ENCODE results near the gene ATP5F1C.

DNA sequence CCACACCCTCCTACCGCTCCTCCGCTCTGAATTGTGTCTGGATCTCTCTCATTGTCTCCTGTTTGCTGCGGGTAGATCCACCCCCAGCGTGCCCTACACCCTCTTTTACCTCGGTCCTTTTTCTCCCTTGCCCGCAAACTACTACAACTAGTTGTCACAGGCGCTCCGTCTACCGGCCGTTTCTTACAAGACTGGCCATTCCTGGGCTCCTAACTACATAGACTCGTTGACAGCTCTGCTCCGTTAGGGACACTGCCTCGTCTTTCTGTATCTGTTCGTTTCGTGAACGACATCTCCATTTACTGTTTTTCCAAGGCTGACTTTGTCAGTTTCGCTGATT is 31.1 kb downstream of the ATP5F1C start:
- TF ChIP-seq YY1 (IDR thresholded peaks at IDR 0.05; ENCODE audit: extremely low read depth, insufficient replicate concordance, low read depth, low read length) = peak; percentile 3
- TF ChIP-seq EZH2 (IDR thresholded peaks at IDR 0.05) = no peak
- no peak for TF ChIP-seq ZFX (IDR thresholded peaks at IDR 0.05)
- TF ChIP-seq POLR2A (IDR thresholded peaks at IDR 0.05; ENCODE audit: borderline replicate concordance, extremely low read depth, insufficient read depth, insufficient read length) = no peak
- TF ChIP-seq TCF7L2 (IDR thresholded peaks at IDR 0.05; ENCODE audit: borderline replicate concordance, extremely low read depth, insufficient read depth, insufficient read length) = no peak
- TF ChIP-seq, protein P1, sequence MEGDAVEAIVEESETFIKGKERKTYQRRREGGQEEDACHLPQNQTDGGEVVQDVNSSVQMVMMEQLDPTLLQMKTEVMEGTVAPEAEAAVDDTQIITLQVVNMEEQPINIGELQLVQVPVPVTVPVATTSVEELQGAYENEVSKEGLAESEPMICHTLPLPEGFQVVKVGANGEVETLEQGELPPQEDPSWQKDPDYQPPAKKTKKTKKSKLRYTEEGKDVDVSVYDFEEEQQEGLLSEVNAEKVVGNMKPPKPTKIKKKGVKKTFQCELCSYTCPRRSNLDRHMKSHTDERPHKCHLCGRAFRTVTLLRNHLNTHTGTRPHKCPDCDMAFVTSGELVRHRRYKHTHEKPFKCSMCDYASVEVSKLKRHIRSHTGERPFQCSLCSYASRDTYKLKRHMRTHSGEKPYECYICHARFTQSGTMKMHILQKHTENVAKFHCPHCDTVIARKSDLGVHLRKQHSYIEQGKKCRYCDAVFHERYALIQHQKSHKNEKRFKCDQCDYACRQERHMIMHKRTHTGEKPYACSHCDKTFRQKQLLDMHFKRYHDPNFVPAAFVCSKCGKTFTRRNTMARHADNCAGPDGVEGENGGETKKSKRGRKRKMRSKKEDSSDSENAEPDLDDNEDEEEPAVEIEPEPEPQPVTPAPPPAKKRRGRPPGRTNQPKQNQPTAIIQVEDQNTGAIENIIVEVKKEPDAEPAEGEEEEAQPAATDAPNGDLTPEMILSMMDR (IDR thresholded peaks at IDR 0.05 in 2 of 3, conservative IDR thresholded peaks at IDR 0.05 in 1 of 3; ENCODE audit: borderline replicate concordance in 1 of 3, insufficient read depth in 1 of 3, low read depth in 2 of 3, low read length in 2 of 3) = peak in 2 of 3 experiments; percentile 18 to 29; a peak in 2 of 6 replicates
- TF ChIP-seq, protein P2, sequence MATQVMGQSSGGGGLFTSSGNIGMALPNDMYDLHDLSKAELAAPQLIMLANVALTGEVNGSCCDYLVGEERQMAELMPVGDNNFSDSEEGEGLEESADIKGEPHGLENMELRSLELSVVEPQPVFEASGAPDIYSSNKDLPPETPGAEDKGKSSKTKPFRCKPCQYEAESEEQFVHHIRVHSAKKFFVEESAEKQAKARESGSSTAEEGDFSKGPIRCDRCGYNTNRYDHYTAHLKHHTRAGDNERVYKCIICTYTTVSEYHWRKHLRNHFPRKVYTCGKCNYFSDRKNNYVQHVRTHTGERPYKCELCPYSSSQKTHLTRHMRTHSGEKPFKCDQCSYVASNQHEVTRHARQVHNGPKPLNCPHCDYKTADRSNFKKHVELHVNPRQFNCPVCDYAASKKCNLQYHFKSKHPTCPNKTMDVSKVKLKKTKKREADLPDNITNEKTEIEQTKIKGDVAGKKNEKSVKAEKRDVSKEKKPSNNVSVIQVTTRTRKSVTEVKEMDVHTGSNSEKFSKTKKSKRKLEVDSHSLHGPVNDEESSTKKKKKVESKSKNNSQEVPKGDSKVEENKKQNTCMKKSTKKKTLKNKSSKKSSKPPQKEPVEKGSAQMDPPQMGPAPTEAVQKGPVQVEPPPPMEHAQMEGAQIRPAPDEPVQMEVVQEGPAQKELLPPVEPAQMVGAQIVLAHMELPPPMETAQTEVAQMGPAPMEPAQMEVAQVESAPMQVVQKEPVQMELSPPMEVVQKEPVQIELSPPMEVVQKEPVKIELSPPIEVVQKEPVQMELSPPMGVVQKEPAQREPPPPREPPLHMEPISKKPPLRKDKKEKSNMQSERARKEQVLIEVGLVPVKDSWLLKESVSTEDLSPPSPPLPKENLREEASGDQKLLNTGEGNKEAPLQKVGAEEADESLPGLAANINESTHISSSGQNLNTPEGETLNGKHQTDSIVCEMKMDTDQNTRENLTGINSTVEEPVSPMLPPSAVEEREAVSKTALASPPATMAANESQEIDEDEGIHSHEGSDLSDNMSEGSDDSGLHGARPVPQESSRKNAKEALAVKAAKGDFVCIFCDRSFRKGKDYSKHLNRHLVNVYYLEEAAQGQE (IDR thresholded peaks at IDR 0.05; ENCODE audit: low read depth) = no peak
- TF ChIP-seq JUND (IDR thresholded peaks at IDR 0.05) = no peak
- TF ChIP-seq, protein P3, sequence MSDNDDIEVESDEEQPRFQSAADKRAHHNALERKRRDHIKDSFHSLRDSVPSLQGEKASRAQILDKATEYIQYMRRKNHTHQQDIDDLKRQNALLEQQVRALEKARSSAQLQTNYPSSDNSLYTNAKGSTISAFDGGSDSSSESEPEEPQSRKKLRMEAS (IDR thresholded peaks at IDR 0.05) = no peak
- 0 out of 2 replicates have a peak, but pooled peaks have one; percentile 25 for TF ChIP-seq RAD21 (IDR thresholded peaks at IDR 0.05; ENCODE audit: low read depth)
- TF ChIP-seq SP1 (IDR thresholded peaks at IDR 0.05; ENCODE audit: low read depth) = no peak
